Thymus (tissue), 11 donors: ENCODE measurements around the gene KDF1. TPM values are rescaled to one million over a fixed set of nuclear protein-coding genes. Genes with fewer than 3 reads are reported as not detected.

Source experiments
- DNase-seq, 9 donors: peaks; one replicate each; pipeline ENCODE4 v3.0.0-alpha.2; 2013; ENCODE audit warnings: low spot score in 9 of 9, low read depth in 6 of 9, missing footprints in 1 of 9
- H3K27ac ChIP-seq, 2 donors: one replicate each; pipeline ENCODE4 v1.5.1; 2013; ENCODE audit warnings: control low read depth in 1 of 2, low read depth in 1 of 2, low read length in 1 of 2, mild to moderate bottlenecking in 1 of 2, moderate library complexity in 1 of 2
- H3K27me3 ChIP-seq, 2 donors: one replicate each; pipeline ENCODE4 v1.5.1; 2013; ENCODE audit warnings: low read length in 1 of 2; ENCODE audit not compliant: control insufficient read depth in 2 of 2, insufficient read depth in 1 of 2
- H3K36me3 ChIP-seq, 2 donors: one replicate each; pipeline ENCODE4 v1.5.1; 2013; ENCODE audit warnings: low read length in 1 of 2, mild to moderate bottlenecking in 1 of 2, moderate library complexity in 1 of 2; ENCODE audit not compliant: control insufficient read depth in 2 of 2, insufficient read depth in 2 of 2
- H3K4me1 ChIP-seq, 2 donors: one replicate each; pipeline ENCODE4 v1.5.1; 2013; ENCODE audit warnings: low read length in 2 of 2; ENCODE audit not compliant: control insufficient read depth in 2 of 2, insufficient read depth in 2 of 2
- H3K4me3 ChIP-seq, 2 donors: one replicate each; pipeline ENCODE4 v1.5.1; 2013; ENCODE audit warnings: low read length in 2 of 2, control low read depth in 1 of 2, mild to moderate bottlenecking in 1 of 2
- H3K9me3 ChIP-seq, 2 donors: one replicate each; pipeline ENCODE4 v1.5.1; 2013; ENCODE audit warnings: low read length in 1 of 2, mild to moderate bottlenecking in 1 of 2; ENCODE audit not compliant: control insufficient read depth in 2 of 2, insufficient read depth in 1 of 2
- WGBS: extraction: QIAGEN DNeasy Blood & Tissue Kit; methylation state at CpG from one replicate; pipeline ENCODE4 v1.1.7; 2013; 5-methylcytosine and 5-hydroxymethylcytosine counted together
- polyA plus RNA-seq: library from polyadenylated mRNA; stranded (reverse); fragments of 200-250 nt; gene quantifications from one replicate; pipeline ENCODE4 v1.2.3, GENCODE V29; 2013
- total RNA-seq: library from RNA; stranded (reverse); fragments of 120-200 nt; gene quantifications from one replicate; pipeline ENCODE4 v1.2.4, GENCODE V29; 2013
- donor health status: healthy.

Gene KDF1
- total and polyA plus RNA-seq, 2 donors, result 2.5 to 6.8 TPM

- H3K27me3 ChIP-seq, result peaks cover 0 to 9% of the 10 kb centered on the region in 2 donors
- no peak overlapping the region for H3K4me3 ChIP-seq
- no peaks in the 10 kb centered on the region for H3K4me1 ChIP-seq
- no peak for DNase-seq
- 92% methylated on average over 3 of the region's 3 CpGs for WGBS
- H3K9me3 ChIP-seq, result no peaks in the 10 kb centered on the region
- no peaks in the 10 kb centered on the region for H3K36me3 ChIP-seq
- H3K27ac ChIP-seq, result no peak overlapping the region
Observed at GRCh38 chr1:26981146-26981846, 21.0 kb upstream of the KDF1 start.

GRCh38 chr1:26978901-26979300, 18.6 kb upstream of the KDF1 start:
- no peaks in the 10 kb centered on the region for H3K4me1 ChIP-seq
- DNase-seq, result no peak
- H3K36me3 ChIP-seq, result no peaks in the 10 kb centered on the region
- 66% methylated on average over 2 of the region's 2 CpGs for WGBS
- no peak overlapping the region for H3K4me3 ChIP-seq
- H3K27ac ChIP-seq, result no peak overlapping the region
- H3K9me3 ChIP-seq, result no peaks in the 10 kb centered on the region
- H3K27me3 ChIP-seq, result peaks cover 0 to 3% of the 10 kb centered on the region in 2 donors

- H3K27me3 ChIP-seq, result no peaks in the 10 kb centered on the region
- H3K4me1 ChIP-seq, result peaks cover 0 to 6% of the 10 kb centered on the region in 2 donors
- no peak overlapping the region for H3K27ac ChIP-seq
- 95% methylated on average over 3 of the region's 3 CpGs for WGBS
- H3K36me3 ChIP-seq, result no peaks in the 10 kb centered on the region
- DNase-seq, result no peak
- no peak overlapping the region for H3K4me3 ChIP-seq
- H3K9me3 ChIP-seq, result no peaks in the 10 kb centered on the region
Observed at GRCh38 chr1:26976621-26977510, 16.6 kb upstream of the KDF1 start.

GRCh38 chr1:26972821-26973220, 12.6 kb upstream of the KDF1 start:
- WGBS, result 90% methylated on average over 4 of the region's 4 CpGs
- Histone ChIP-seq H3K27ac (no peak overlapping the region), H3K27me3 (no peaks in the 10 kb centered on the region), H3K4me1 (peaks cover 0 to 9% of the 10 kb centered on the region in 2 donors), H3K4me3 (no peak overlapping the region), H3K36me3 (no peaks in the 10 kb centered on the region), H3K9me3 (no peaks in the 10 kb centered on the region)
- no peak for DNase-seq

GRCh38 chr1:26972390-26972789, 12.1 kb upstream of the KDF1 start:
- no peak overlapping the region for H3K27ac ChIP-seq

GRCh38 chr1:26971590-26971989, 11.3 kb upstream of the KDF1 start:
- Histone ChIP-seq H3K9me3 (no peaks in the 10 kb centered on the region), H3K4me3 (no peak overlapping the region), H3K36me3 (no peaks in the 10 kb centered on the region), H3K27me3 (peaks cover 0 to 2% of the 10 kb centered on the region in 2 donors), H3K27ac (no peak overlapping the region), H3K4me1 (peaks cover 0 to 9% of the 10 kb centered on the region in 2 donors)
- no peak for DNase-seq
- 89% methylated on average over 3 of the region's 3 CpGs for WGBS

More at GRCh38 chr1:26972390-26972789, 12.1 kb upstream of the KDF1 start:
- no peaks in the 10 kb centered on the region for H3K9me3 ChIP-seq
- H3K4me1 ChIP-seq, result peaks cover 0 to 9% of the 10 kb centered on the region in 2 donors
- H3K27me3 ChIP-seq, result no peaks in the 10 kb centered on the region
- DNase-seq, result no peak
- WGBS, result 43% methylated on average over 6 of the region's 6 CpGs
- no peak overlapping the region for H3K4me3 ChIP-seq
- no peaks in the 10 kb centered on the region for H3K36me3 ChIP-seq

- WGBS, result 82% methylated on average over 7 of the region's 7 CpGs
- no peak overlapping the region for H3K4me3 ChIP-seq
- H3K27ac ChIP-seq, result no peak overlapping the region
- peaks cover 0 to 9% of the 10 kb centered on the region in 2 donors for H3K4me1 ChIP-seq
- H3K27me3 ChIP-seq, result peaks cover 0 to 5% of the 10 kb centered on the region in 2 donors
- no peak for DNase-seq
- H3K9me3 ChIP-seq, result no peaks in the 10 kb centered on the region
- H3K36me3 ChIP-seq, result no peaks in the 10 kb centered on the region
Observed at GRCh38 chr1:26970810-26971209, 10.5 kb upstream of the KDF1 start.

- Histone ChIP-seq H3K9me3 (no peaks in the 10 kb centered on the region), H3K27me3 (peaks cover 6 to 32% of the 10 kb centered on the region in 2 donors), H3K27ac (no peak overlapping the region), H3K4me3 (no peak overlapping the region), H3K4me1 (no peaks in the 10 kb centered on the region), H3K36me3 (no peaks in the 10 kb centered on the region)
- no peak for DNase-seq
- 92% methylated on average over 9 of the region's 9 CpGs for WGBS
Observed at GRCh38 chr1:26965628-26966027, 5.4 kb upstream of the KDF1 start.

- no peak for DNase-seq
- H3K36me3 ChIP-seq, result no peaks in the 10 kb centered on the region
- H3K4me1 ChIP-seq, result no peaks in the 10 kb centered on the region
- no peak overlapping the region for H3K27ac ChIP-seq
- peaks cover 8 to 36% of the 10 kb centered on the region in 2 donors for H3K27me3 ChIP-seq
- H3K9me3 ChIP-seq, result peaks cover 0 to 3% of the 10 kb centered on the region in 2 donors
- H3K4me3 ChIP-seq, result no peak overlapping the region
- WGBS, result 89% methylated on average over 6 of the region's 6 CpGs
Observed at GRCh38 chr1:26965213-26965612, 4.9 kb upstream of the KDF1 start.
